Keratinocyte (primary cell): ENCODE measurements around the gene SLAIN1. TPM values are rescaled to one million over a fixed set of nuclear protein-coding genes. Genes with fewer than 3 reads are reported as not detected.

Experiments used
- DNase-seq: peaks from one replicate; pipeline ENCODE4 v3.0.0-alpha.2; 2011; ENCODE audit warnings: low read depth, missing footprints, low spot score
- FAIRE-seq: peaks from 2 replicates; lab custom pipeline; 2011; peaks lifted over from hg19 to GRCh38; lab: Jason Lieb, UNC
- H2AFZ ChIP-seq: 2 replicates; pipeline ENCODE4 v1.6.0; 2012; ENCODE audit warnings: low read length, control low read depth, inconsistent platforms; ENCODE audit not compliant: control insufficient read depth
- H3K27ac ChIP-seq: 2 replicates; pipeline ENCODE4 v1.5.1; 2011; ENCODE audit warnings: low read length; ENCODE audit not compliant: control insufficient read depth, insufficient read depth
- H3K27me3 ChIP-seq: 3 replicates; pipeline ENCODE4 v1.6.0; 2011; ENCODE audit warnings: low read length; ENCODE audit not compliant: control insufficient read depth, insufficient read depth; ENCODE audit errors: extremely low read depth
- H3K36me3 ChIP-seq, 2 experiments: 2 replicates in 1 of 2; 3 replicates in 1 of 2; pipeline ENCODE4 v1.5.1; 2011; ENCODE audit warnings: low read length in 2 of 2, mild to moderate bottlenecking in 1 of 2; ENCODE audit not compliant: control insufficient read depth in 2 of 2, insufficient read depth in 2 of 2; ENCODE audit errors: extremely low read depth in 1 of 2
- H3K4me1 ChIP-seq: 3 replicates; pipeline ENCODE4 v1.5.1; 2011; ENCODE audit warnings: low read length; ENCODE audit not compliant: control insufficient read depth, insufficient read depth; ENCODE audit errors: extremely low read depth
- H3K4me2 ChIP-seq: 3 replicates; pipeline ENCODE4 v1.6.0; 2011; ENCODE audit warnings: low read depth, low read length; ENCODE audit not compliant: control insufficient read depth, insufficient read depth; ENCODE audit errors: extremely low read depth
- H3K4me3 ChIP-seq, 3 experiments: fragments of 200-600 bp in 1 of 3; sonication (generic) in 1 of 3; 2 replicates in 2 of 3; 3 replicates in 1 of 3; pipeline ENCODE4 v1.5.1; 2011 to 2016; ENCODE audit warnings: low read length in 3 of 3, mild to moderate bottlenecking in 3 of 3, control low read depth in 2 of 3, inconsistent platforms in 1 of 3, low read depth in 1 of 3, mixed read lengths in 1 of 3, mixed run types in 1 of 3, moderate library complexity in 1 of 3; ENCODE audit not compliant: control insufficient read depth in 2 of 3, insufficient read depth in 2 of 3; ENCODE audit errors: extremely low read depth in 1 of 3
- H3K79me2 ChIP-seq: 2 replicates; pipeline ENCODE4 v1.6.0; 2012; ENCODE audit warnings: low read length; ENCODE audit not compliant: control insufficient read depth, insufficient read depth
- H3K9ac ChIP-seq: 3 replicates; pipeline ENCODE4 v1.6.0; 2011; ENCODE audit warnings: low read length; ENCODE audit not compliant: control insufficient read depth, insufficient read depth; ENCODE audit errors: extremely low read depth
- H3K9me1 ChIP-seq: 3 replicates; pipeline ENCODE4 v1.6.0; 2011; ENCODE audit warnings: low read length; ENCODE audit not compliant: control insufficient read depth, insufficient read depth; ENCODE audit errors: extremely low read depth
- H3K9me3 ChIP-seq: 2 replicates; pipeline ENCODE4 v1.5.1; 2012; ENCODE audit warnings: low read depth, low read length; ENCODE audit not compliant: control insufficient read depth
- H4K20me1 ChIP-seq: 3 replicates; pipeline ENCODE4 v1.6.0; 2011; ENCODE audit warnings: low read length; ENCODE audit not compliant: control insufficient read depth, insufficient read depth; ENCODE audit errors: extremely low read depth
- EZH2 ChIP-seq: IDR thresholded peaks from one replicate; pipeline ENCODE4 v1.6.1; 2012; ENCODE audit warnings: inconsistent platforms, mild to moderate bottlenecking, low read length, moderate library complexity
- dilution Hi-C: fragments of 300-500 bp; cut with MboI; formaldehyde crosslinking; loops from one replicate; pipeline ENCODE4 v1.7.0; 2020; ENCODE audit warnings: low sequenced_read_pairs; ENCODE audit not compliant: extremely low pct_ligation_motif_present
- polyA plus RNA-seq, 5 experiments: library from polyadenylated mRNA; depleted of rRNA in 3 of 5; stranded (reverse) in 3 of 5; stranded (forward) in 1 of 5; unstranded in 1 of 5; fragments of >200 nt; gene quantifications; 1 replicate in 1 of 5; 2 replicates in 3 of 5; 3 replicates in 1 of 5; pipeline versions ENCODE4 v1.2.1 to v1.2.3, GENCODE V29; 2011 to 2012; ENCODE audit warnings: missing spikeins in 2 of 5, low read depth in 1 of 5, low replicate concordance in 1 of 5
- TF ChIP-seq, protein P1 (sequence below), 3 experiments: IDR thresholded peaks in 1 of 3; conservative IDR thresholded peaks in 1 of 3; optimal IDR thresholded peaks in 1 of 3; 2 replicates in 2 of 3; 3 replicates in 1 of 3; pipeline versions ENCODE3 to v1.5.1; 2011; ENCODE audit warnings: low read length in 3 of 3, mild to moderate bottlenecking in 3 of 3, moderate library complexity in 2 of 3, control low read depth in 1 of 3, inconsistent platforms in 1 of 3; ENCODE audit not compliant: insufficient read depth in 2 of 3; ENCODE audit errors: extremely low read depth in 1 of 3

SLAIN1 gene
- polyA plus RNA-seq, 1 donor (not counting 4 experiments of a cell fraction or from before 2014, with no cell fraction given) = not detected

DNA sequence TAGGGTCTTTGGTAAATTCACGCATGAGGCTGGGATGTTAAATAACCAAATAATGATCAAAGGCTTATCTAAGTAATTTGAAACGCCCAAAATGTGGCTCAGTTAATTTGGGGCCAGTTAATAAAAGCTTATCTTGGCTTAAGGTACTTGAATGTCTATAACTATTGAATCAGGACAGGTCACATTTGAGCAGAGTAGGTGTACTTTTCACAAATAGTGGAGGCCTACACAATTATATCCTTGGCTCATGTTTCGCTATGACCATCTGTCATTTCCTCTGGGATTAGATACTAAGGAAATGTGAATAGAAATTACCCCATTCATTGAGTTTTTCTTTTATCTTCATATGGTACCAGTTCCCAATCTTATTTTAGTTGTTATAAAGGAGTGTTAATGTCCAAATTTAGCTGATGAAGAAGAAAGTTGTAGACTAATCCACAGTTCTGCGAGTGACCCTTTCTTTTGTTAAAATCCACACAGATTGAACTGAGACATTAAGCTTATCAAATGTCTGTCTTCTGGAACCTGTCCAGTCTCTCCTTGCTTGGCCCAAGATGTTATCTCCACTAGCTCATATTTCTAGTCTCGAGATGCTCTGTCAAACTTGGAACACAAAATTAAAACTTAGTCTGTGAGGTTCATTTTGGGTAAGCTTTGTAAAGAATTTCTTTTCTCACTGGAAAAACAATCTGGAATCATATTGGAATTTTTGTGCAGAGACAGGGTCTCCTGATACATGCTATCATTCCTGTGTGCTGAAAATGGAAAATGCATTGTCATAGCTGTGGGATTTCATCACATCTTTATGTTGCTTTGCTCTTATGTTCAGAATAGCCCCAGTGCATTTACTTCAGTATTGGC, 31.0 kb downstream of the SLAIN1 start:
- FAIRE-seq (no peak), DNase-seq (no peak)
- Histone ChIP-seq H3K27ac (no peak overlapping the region), H3K4me2 (no peak overlapping the region), H3K9ac (no peak overlapping the region), H3K9me3 (no peaks in the 10 kb centered on the region), H3K36me3 (no peaks in the 10 kb centered on the region), H4K20me1 (no peaks in the 10 kb centered on the region), H3K79me2 (no peaks in the 10 kb centered on the region), H3K27me3 (no peaks in the 10 kb centered on the region), H3K4me3 (no peak overlapping the region), H3K4me1 (no peaks in the 10 kb centered on the region), H3K9me1 (no peaks in the 10 kb centered on the region), H2AFZ (no peak overlapping the region)
- dilution Hi-C loops = no loop called here
- no peak for TF ChIP-seq EZH2
- TF ChIP-seq, protein P1, sequence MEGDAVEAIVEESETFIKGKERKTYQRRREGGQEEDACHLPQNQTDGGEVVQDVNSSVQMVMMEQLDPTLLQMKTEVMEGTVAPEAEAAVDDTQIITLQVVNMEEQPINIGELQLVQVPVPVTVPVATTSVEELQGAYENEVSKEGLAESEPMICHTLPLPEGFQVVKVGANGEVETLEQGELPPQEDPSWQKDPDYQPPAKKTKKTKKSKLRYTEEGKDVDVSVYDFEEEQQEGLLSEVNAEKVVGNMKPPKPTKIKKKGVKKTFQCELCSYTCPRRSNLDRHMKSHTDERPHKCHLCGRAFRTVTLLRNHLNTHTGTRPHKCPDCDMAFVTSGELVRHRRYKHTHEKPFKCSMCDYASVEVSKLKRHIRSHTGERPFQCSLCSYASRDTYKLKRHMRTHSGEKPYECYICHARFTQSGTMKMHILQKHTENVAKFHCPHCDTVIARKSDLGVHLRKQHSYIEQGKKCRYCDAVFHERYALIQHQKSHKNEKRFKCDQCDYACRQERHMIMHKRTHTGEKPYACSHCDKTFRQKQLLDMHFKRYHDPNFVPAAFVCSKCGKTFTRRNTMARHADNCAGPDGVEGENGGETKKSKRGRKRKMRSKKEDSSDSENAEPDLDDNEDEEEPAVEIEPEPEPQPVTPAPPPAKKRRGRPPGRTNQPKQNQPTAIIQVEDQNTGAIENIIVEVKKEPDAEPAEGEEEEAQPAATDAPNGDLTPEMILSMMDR (optimal IDR thresholded peaks at IDR 0.05 in 1 of 3, IDR thresholded peaks at IDR 0.05 in 1 of 3, conservative IDR thresholded peaks at IDR 0.05 in 1 of 3; ENCODE audit: extremely low read depth in 1 of 3, insufficient read depth in 2 of 3, low read length in 3 of 3) = no peak

DNA sequence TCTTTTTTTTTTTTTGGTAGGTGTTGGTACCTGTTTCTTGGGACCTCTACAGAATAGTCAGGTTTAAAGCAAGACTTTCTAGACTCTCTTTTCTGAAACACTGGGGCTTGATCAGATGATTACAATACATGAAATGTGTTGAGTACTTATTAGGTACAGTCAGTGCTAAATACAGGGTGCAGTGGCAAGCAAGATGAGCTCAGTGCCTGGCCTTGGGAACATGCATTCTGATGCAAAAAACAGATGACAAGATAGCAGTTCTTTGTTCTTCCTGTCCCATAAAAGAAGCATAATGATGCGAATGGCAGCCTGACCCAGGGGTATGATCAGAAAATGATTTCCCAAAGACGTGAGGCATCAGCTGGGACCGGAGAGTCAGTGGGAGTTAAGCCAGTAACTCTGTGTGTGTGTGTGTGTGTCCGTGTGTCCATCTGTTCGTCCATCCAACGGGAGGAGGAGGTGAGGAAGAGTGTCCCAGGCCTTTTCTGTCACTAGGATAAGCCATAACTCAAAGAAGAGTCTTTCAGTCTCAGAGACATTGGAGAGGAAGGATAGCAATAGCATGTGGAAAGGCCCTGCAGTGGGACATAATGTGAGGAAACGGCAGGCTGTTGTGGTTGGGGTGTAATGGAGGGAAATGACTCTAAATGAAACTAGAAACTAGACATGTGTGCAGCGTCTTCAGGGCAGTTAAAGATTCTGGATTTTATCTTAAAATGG, 32.2 kb downstream of the SLAIN1 start:
- Histone ChIP-seq H3K4me1 (no peaks in the 10 kb centered on the region), H4K20me1 (no peaks in the 10 kb centered on the region), H3K9me3 (no peaks in the 10 kb centered on the region), H3K9me1 (no peaks in the 10 kb centered on the region), H3K36me3 (no peaks in the 10 kb centered on the region), H3K79me2 (no peaks in the 10 kb centered on the region), H2AFZ (no peak overlapping the region), H3K27me3 (no peaks in the 10 kb centered on the region), H3K27ac (no peak overlapping the region), H3K4me3 (no peak overlapping the region), H3K9ac (no peak overlapping the region), H3K4me2 (no peak overlapping the region)
- dilution Hi-C loops = no loop called here
- FAIRE-seq (no peak), DNase-seq (no peak)
- no peak for TF ChIP-seq EZH2
- TF ChIP-seq, protein P1 (optimal IDR thresholded peaks at IDR 0.05 in 1 of 3, IDR thresholded peaks at IDR 0.05 in 1 of 3, conservative IDR thresholded peaks at IDR 0.05 in 1 of 3; ENCODE audit: extremely low read depth in 1 of 3, insufficient read depth in 2 of 3, low read length in 3 of 3) = no peak
